Fibroblast of pulmonary artery (primary cell): ENCODE results near the gene RAB3D.
"Not testable (repeated sequence)": the region's sequence is repeated elsewhere in the genome, so short reads cannot be mapped to it uniquely, and the experiment has no call there.

Experiments
- DNase-seq: peaks from one replicate; pipeline ENCODE4 v3.0.0-alpha.2; 2010; ENCODE audit warnings: low read depth
- H3K4me3 ChIP-seq: replicated peaks from 2 replicates; pipeline ENCODE4 v1.5.1; 2011; ENCODE audit warnings: low read depth, mild to moderate bottlenecking, control low read depth, low read length, moderate library complexity
- TF ChIP-seq, protein P1 (sequence below): IDR thresholded peaks from 2 replicates; pipeline ENCODE4 v1.5.1; 2011; ENCODE audit warnings: mild to moderate bottlenecking, control low read depth, low read length, inconsistent platforms; ENCODE audit errors: missing control alignments

Gene RAB3D

GRCh38 chr19:11359421-11359820 is 20.0 kb upstream of the RAB3D start:
- no peak overlapping the region for H3K4me3 ChIP-seq
- TF ChIP-seq, protein P1, sequence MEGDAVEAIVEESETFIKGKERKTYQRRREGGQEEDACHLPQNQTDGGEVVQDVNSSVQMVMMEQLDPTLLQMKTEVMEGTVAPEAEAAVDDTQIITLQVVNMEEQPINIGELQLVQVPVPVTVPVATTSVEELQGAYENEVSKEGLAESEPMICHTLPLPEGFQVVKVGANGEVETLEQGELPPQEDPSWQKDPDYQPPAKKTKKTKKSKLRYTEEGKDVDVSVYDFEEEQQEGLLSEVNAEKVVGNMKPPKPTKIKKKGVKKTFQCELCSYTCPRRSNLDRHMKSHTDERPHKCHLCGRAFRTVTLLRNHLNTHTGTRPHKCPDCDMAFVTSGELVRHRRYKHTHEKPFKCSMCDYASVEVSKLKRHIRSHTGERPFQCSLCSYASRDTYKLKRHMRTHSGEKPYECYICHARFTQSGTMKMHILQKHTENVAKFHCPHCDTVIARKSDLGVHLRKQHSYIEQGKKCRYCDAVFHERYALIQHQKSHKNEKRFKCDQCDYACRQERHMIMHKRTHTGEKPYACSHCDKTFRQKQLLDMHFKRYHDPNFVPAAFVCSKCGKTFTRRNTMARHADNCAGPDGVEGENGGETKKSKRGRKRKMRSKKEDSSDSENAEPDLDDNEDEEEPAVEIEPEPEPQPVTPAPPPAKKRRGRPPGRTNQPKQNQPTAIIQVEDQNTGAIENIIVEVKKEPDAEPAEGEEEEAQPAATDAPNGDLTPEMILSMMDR, result no peak
- no peak for DNase-seq

DNA sequence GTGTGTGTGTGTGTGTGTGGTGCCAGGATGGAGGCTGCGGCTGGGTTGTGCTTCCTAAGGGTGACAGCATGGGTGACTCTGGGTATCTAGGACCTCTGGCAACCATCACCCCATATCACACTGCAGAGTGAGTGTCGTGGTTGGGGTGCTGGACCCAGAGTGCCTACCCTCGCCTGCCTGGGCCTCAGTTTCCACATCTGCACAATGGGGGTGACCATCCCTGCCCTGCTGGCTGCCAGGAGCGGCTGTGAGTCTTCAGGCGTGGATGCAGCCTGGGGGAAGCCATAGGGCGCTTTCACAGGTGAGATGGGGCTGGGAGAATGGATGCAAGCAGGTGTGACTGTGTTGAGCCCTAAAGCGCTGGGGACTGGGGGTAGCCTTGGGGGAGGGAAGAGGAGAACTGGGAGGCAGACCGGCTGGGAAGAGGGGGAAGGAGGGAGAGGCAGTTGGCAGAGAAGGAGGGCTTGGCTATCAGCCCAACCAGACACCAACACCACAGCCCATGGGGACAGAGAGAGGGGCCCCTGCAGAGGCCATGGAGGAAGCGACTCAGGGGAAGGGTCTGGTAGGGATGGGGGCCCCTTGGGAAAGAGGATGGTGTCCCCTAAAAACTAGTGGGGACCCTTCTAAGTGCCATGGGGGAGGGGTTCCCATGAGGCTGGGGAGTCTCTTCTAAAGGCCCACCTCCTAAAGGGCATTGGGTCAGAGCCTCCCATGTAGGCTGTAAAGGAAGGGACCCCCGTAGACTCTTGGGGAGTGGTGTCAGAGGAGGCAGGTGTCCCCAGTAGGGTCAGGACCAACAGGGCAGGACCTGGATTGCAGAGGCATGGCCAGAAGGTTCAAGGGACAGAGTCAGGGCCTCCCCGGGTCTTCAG is 17.5 kb upstream of the RAB3D start:
- no peak for DNase-seq
- TF ChIP-seq, protein P1, result no peak
- H3K4me3 ChIP-seq, result no peak overlapping the region

DNA sequence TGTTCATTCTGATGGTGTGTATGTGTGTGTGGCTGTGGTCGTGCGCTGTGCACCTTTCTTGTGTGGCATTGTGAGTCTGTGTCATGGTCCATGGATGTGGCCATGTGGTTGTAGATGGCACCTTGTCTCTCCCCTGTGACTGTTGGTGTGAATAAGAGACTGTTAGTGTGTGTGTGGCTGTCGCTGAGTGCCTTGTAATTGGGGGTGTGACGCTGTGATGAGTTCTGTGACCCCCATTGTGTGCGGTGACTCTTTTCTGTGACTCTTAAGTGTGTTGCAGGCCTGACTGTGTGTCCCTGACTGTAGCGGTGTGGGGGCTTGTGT is 16.6 kb upstream of the RAB3D start:
- DNase-seq, result no peak
- H3K4me3 ChIP-seq, result peak overlapping the region; percentile 81
- TF ChIP-seq, protein P1, result no peak

GRCh38 chr19:11355160-11356073 is 16.0 kb upstream of the RAB3D start, which contains the start of gene PLPPR2:
TSS of gene PLPPR2 (plus strand) at chr19:11355432. CDS start at chr19:11357674, 2,242 bp downstream.
- TF ChIP-seq, protein P1, result no peak
- DNase-seq, result peak; percentile 86
- peak within 1 kb of the TSS; percentile 81 for H3K4me3 ChIP-seq

DNA sequence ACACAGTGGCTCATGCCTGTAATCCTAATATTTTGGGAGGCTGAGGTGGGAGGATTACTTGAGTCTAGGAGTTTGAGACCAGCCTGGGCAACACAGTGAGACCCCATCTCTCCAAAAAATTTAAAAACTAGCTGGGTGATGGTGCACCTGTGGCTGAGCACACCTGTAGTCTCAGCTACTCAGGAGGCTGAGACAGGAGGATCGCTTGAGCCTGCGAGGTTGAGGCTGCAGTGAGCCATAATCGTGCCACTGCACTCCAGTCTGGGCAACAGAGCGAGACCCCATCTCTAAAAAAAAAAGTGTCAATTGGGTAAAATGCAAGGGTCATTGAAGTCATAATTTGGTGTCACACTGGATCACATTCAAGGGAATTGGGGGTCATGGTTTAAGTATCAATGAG is 14.6 kb upstream of the RAB3D start:
- not testable (repeated sequence) for DNase-seq, H3K4me3 ChIP-seq

DNA sequence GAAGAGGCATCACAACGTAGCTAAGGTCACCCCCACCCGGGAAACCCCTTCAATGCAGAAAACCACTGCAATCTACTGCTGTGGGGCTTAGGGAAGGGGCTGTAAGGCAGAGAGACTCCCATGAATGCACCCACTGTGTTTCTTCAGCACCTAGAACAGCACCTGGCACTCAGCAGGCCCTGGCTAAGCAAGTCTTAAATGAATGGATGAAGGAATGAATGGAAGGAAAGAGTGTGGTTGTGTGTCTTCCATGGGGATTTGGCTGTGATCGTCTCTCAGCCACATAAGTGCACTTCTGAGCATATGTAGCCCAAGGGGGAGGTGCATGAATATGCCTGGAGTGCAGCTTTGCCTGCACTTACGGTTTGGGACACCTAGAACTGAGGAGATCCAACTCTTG is 9.7 kb upstream of the RAB3D start:
- TF ChIP-seq, protein P1, result no peak
- DNase-seq, result no peak
- no peak overlapping the region for H3K4me3 ChIP-seq

- TF ChIP-seq, protein P1, result no peak
- H3K4me3 ChIP-seq, result no peak overlapping the region
- DNase-seq, result no peak
Measured at GRCh38 chr19:11347546-11348039, 8.1 kb upstream of the RAB3D start.
